ENCODE measurements around the gene MREG. TPM values are rescaled to one million over a fixed set of nuclear protein-coding genes. Genes with fewer than 3 reads are reported as not detected.

The MREG gene
- polyA plus RNA-seq, 1 donor: 5.5 TPM

GRCh38 chr2:215906458-215906857 lies 106.9 kb downstream of the MREG start:
- Histone ChIP-seq H3K4me1 (ENCODE audit: control insufficient read depth, insufficient read depth, low read length) (no peaks in the 10 kb centered on the region), H3K36me3 (ENCODE audit: control insufficient read depth, insufficient read depth, low read length) (no peaks in the 10 kb centered on the region), H3K27ac (ENCODE audit: low read length) (no peak overlapping the region), H3K9me3 (ENCODE audit: control insufficient read depth, low read depth, low read length) (no peaks in the 10 kb centered on the region), H3K4me3 (ENCODE audit: low read length) (no peak overlapping the region), H3K27me3 (ENCODE audit: control insufficient read depth, insufficient read depth, low read length) (no peaks in the 10 kb centered on the region)
- DNase-seq: no peak

DNA sequence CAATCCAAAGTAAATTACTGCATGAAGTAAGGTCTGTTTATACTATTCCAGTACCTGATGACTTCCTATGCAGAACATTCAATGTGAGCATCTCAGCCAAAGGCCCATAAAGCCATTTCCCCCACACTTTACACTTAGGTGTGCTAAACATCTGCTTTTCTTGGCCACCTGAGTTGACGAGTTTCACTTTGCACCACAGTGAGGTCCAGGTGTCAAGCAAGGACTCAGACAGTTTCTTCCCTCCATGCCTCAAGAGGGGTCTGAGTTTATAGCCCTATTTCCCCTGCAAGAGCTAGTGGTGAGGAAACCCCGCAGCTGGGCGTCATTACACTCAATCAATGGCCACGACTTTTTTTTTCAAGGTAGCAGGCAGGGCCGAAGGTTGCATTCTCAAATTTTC lies 107.7 kb downstream of the MREG start:
- no peak for DNase-seq
- Histone ChIP-seq H3K27me3 (ENCODE audit: control insufficient read depth, insufficient read depth, low read length) (no peaks in the 10 kb centered on the region), H3K27ac (ENCODE audit: low read length) (no peak overlapping the region), H3K36me3 (ENCODE audit: control insufficient read depth, insufficient read depth, low read length) (no peaks in the 10 kb centered on the region), H3K4me1 (ENCODE audit: control insufficient read depth, insufficient read depth, low read length) (no peaks in the 10 kb centered on the region), H3K9me3 (ENCODE audit: control insufficient read depth, low read depth, low read length) (no peaks in the 10 kb centered on the region), H3K4me3 (ENCODE audit: low read length) (no peak overlapping the region)
- WGBS (ENCODE audit: insufficient coverage, low lambda C conversion rate): 100% methylated on average over 1 of the region's 5 CpGs

DNA sequence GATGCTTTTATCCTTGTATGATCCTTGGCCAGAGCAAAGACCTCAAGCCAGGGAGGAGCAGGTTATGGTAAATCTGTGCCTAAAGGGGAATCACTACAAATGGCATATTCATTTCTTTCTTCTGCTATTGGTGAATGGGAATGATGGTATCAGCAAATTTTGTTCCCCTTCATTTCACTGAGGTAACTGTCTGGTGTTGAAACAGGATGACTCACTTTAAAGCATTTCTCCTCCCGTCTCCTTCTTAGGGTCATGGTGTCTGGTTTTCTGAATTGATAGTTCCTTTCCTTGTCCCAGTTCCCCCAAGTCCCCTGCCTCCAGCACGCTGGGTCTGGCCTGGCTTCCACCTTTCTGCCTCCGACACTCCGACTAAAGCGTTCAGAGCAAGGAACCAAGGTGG lies 109.2 kb downstream of the MREG start:
- H3K4me1 ChIP-seq (ENCODE audit: control insufficient read depth, insufficient read depth, low read length): no peaks in the 10 kb centered on the region
- no peaks in the 10 kb centered on the region for H3K27me3 ChIP-seq (ENCODE audit: control insufficient read depth, insufficient read depth, low read length)
- H3K36me3 ChIP-seq (ENCODE audit: control insufficient read depth, insufficient read depth, low read length): no peaks in the 10 kb centered on the region
- no peak overlapping the region for H3K4me3 ChIP-seq (ENCODE audit: low read length)
- no peaks in the 10 kb centered on the region for H3K9me3 ChIP-seq (ENCODE audit: control insufficient read depth, low read depth, low read length)
- DNase-seq: no peak
- WGBS (ENCODE audit: insufficient coverage, low lambda C conversion rate): no CpG with 5 or more reads among the region's 5 CpGs
- H3K27ac ChIP-seq (ENCODE audit: low read length): no peak overlapping the region

DNA sequence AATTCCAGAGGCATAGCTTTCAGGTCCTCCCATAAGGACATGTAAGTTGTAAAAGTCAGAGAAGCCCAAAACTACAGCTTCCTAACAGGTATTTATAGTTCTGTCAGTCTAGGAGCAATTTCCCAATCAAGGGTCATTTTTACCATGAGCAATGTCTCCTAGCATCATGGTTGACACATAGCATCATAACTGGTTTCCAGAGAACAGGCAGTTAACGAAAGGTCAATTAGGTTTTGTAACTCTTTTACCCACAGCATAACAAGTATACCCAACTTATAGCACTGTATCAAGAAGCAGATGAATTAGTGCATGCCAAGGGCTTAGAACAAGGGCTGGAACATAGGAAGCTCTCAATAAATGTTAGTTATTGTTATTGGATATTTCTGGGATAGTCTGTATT lies 110.1 kb downstream of the MREG start:
- H3K27ac ChIP-seq (ENCODE audit: low read length): no peak overlapping the region
- no peaks in the 10 kb centered on the region for H3K36me3 ChIP-seq (ENCODE audit: control insufficient read depth, insufficient read depth, low read length)
- WGBS (ENCODE audit: insufficient coverage, low lambda C conversion rate): no CpG with 5 or more reads among the region's 1 CpG
- H3K9me3 ChIP-seq (ENCODE audit: control insufficient read depth, low read depth, low read length): no peaks in the 10 kb centered on the region
- no peaks in the 10 kb centered on the region for H3K27me3 ChIP-seq (ENCODE audit: control insufficient read depth, insufficient read depth, low read length)
- DNase-seq: no peak
- no peak overlapping the region for H3K4me3 ChIP-seq (ENCODE audit: low read length)
- H3K4me1 ChIP-seq (ENCODE audit: control insufficient read depth, insufficient read depth, low read length): no peaks in the 10 kb centered on the region

GRCh38 chr2:215901796-215902195 lies 111.6 kb downstream of the MREG start:
- Histone ChIP-seq H3K4me3 (ENCODE audit: low read length) (no peak overlapping the region), H3K4me1 (ENCODE audit: control insufficient read depth, insufficient read depth, low read length) (no peaks in the 10 kb centered on the region), H3K9me3 (ENCODE audit: control insufficient read depth, low read depth, low read length) (no peaks in the 10 kb centered on the region), H3K27ac (ENCODE audit: low read length) (no peak overlapping the region), H3K27me3 (ENCODE audit: control insufficient read depth, insufficient read depth, low read length) (no peaks in the 10 kb centered on the region), H3K36me3 (ENCODE audit: control insufficient read depth, insufficient read depth, low read length) (no peaks in the 10 kb centered on the region)
- no peak for DNase-seq
- no CpG with 5 or more reads among the region's 3 CpGs for WGBS (ENCODE audit: insufficient coverage, low lambda C conversion rate)

DNA sequence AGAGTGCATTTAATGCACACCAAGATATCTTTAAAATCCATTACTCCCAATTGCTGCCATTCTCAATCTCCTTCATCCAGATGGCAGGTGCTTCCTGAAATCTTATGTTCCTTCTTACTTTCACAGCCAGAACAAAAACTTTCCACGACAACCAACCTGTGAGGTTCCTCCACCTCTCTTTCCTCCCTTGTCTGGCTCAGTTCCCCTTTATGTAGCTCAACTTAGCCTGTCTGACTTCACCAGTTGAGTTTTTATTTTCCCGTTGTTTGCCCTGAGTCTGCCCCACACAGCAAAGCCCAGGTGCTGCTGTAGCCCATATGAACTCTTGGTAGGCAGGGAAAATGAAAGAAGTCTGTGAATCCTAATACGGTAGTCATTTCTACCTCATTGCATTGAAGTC lies 112.5 kb downstream of the MREG start:
- Histone ChIP-seq H3K9me3 (ENCODE audit: control insufficient read depth, low read depth, low read length) (no peaks in the 10 kb centered on the region), H3K27me3 (ENCODE audit: control insufficient read depth, insufficient read depth, low read length) (no peaks in the 10 kb centered on the region), H3K4me1 (ENCODE audit: control insufficient read depth, insufficient read depth, low read length) (no peaks in the 10 kb centered on the region), H3K4me3 (ENCODE audit: low read length) (no peak overlapping the region), H3K27ac (ENCODE audit: low read length) (no peak overlapping the region), H3K36me3 (ENCODE audit: control insufficient read depth, insufficient read depth, low read length) (no peaks in the 10 kb centered on the region)
- DNase-seq: no peak
- 80% methylated on average over 1 of the region's 3 CpGs for WGBS (ENCODE audit: insufficient coverage, low lambda C conversion rate)

DNA sequence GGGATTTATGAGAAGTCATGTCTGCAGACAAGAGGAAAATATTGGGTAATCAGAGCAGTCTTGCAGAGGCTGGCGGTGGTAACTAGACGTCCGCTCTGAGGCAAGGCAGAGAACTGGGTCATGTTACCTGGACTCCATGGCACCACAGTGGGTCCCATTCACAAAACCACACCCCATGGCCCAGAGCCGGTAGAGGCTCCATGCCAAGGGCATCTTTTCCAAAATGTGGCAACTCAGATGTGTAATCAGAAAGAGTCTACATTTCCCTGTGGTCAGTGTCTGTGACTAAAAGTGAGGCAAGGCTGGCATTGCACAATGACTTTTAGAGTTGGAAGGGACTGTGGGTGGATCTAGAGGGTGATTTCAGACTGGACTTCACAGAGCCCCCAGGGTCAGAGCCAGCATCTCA lies 113.1 kb downstream of the MREG start:
- Histone ChIP-seq H3K27ac (ENCODE audit: low read length) (no peak overlapping the region), H3K4me1 (ENCODE audit: control insufficient read depth, insufficient read depth, low read length) (no peaks in the 10 kb centered on the region)
- no peak for DNase-seq

GRCh38 chr2:215899141-215900074 lies 113.9 kb downstream of the MREG start:
- no peaks in the 10 kb centered on the region for H3K4me1 ChIP-seq (ENCODE audit: control insufficient read depth, insufficient read depth, low read length)
- H3K9me3 ChIP-seq (ENCODE audit: control insufficient read depth, low read depth, low read length): no peaks in the 10 kb centered on the region
- no peak overlapping the region for H3K27ac ChIP-seq (ENCODE audit: low read length)
- no peaks in the 10 kb centered on the region for H3K36me3 ChIP-seq (ENCODE audit: control insufficient read depth, insufficient read depth, low read length)
- no peaks in the 10 kb centered on the region for H3K27me3 ChIP-seq (ENCODE audit: control insufficient read depth, insufficient read depth, low read length)
- DNase-seq: no peak
- no CpG with 5 or more reads among the region's 14 CpGs for WGBS (ENCODE audit: insufficient coverage, low lambda C conversion rate)
- no peak overlapping the region for H3K4me3 ChIP-seq (ENCODE audit: low read length)

More for the DNA sequence above, 113.1 kb downstream of the MREG start:
- H3K9me3 ChIP-seq (ENCODE audit: control insufficient read depth, low read depth, low read length): no peaks in the 10 kb centered on the region
- no peaks in the 10 kb centered on the region for H3K36me3 ChIP-seq (ENCODE audit: control insufficient read depth, insufficient read depth, low read length)
- H3K4me3 ChIP-seq (ENCODE audit: low read length): no peak overlapping the region
- WGBS (ENCODE audit: insufficient coverage, low lambda C conversion rate): no CpG with 5 or more reads among the region's 4 CpGs
- H3K27me3 ChIP-seq (ENCODE audit: control insufficient read depth, insufficient read depth, low read length): no peaks in the 10 kb centered on the region

- no peak for DNase-seq
- no peaks in the 10 kb centered on the region for H3K27me3 ChIP-seq (ENCODE audit: control insufficient read depth, insufficient read depth, low read length)
- H3K36me3 ChIP-seq (ENCODE audit: control insufficient read depth, insufficient read depth, low read length): no peaks in the 10 kb centered on the region
- H3K27ac ChIP-seq (ENCODE audit: low read length): no peak overlapping the region
- H3K9me3 ChIP-seq (ENCODE audit: control insufficient read depth, low read depth, low read length): no peaks in the 10 kb centered on the region
- no peak overlapping the region for H3K4me3 ChIP-seq (ENCODE audit: low read length)
- 100% methylated on average over 1 of the region's 2 CpGs for WGBS (ENCODE audit: insufficient coverage, low lambda C conversion rate)
- no peaks in the 10 kb centered on the region for H3K4me1 ChIP-seq (ENCODE audit: control insufficient read depth, insufficient read depth, low read length)
Measured at GRCh38 chr2:215898363-215898762, 115.0 kb downstream of the MREG start.

DNA sequence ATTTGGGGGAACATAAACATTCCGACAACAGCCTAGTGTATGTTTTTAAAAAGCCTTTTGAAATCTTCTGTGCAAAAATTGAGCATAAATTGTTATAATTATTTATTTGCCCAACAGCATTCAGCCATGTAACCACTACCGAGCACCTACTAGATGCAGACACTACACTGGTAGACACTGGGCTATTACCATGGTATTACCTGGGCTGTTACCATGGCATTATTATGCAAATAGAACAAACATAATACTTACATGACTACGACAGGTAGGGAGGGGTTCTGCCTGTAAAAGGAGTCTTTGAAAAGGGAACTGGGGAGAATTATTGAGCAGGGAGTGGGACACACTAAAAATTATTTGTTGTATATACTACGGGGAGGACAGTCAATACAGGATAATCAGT lies 116.4 kb downstream of the MREG start:
- no peak overlapping the region for H3K4me3 ChIP-seq (ENCODE audit: low read length)
- no peaks in the 10 kb centered on the region for H3K36me3 ChIP-seq (ENCODE audit: control insufficient read depth, insufficient read depth, low read length)
- H3K27me3 ChIP-seq (ENCODE audit: control insufficient read depth, insufficient read depth, low read length): no peaks in the 10 kb centered on the region
- H3K4me1 ChIP-seq (ENCODE audit: control insufficient read depth, insufficient read depth, low read length): no peaks in the 10 kb centered on the region
- no peak overlapping the region for H3K27ac ChIP-seq (ENCODE audit: low read length)
- no CpG with 5 or more reads among the region's 4 CpGs for WGBS (ENCODE audit: insufficient coverage, low lambda C conversion rate)
- no peak for DNase-seq
- no peaks in the 10 kb centered on the region for H3K9me3 ChIP-seq (ENCODE audit: control insufficient read depth, low read depth, low read length)

- H3K27me3 ChIP-seq (ENCODE audit: control insufficient read depth, insufficient read depth, low read length): no peaks in the 10 kb centered on the region
- H3K27ac ChIP-seq (ENCODE audit: low read length): no peak overlapping the region
- DNase-seq: no peak
- 20% methylated on average over 1 of the region's 4 CpGs for WGBS (ENCODE audit: insufficient coverage, low lambda C conversion rate)
- no peaks in the 10 kb centered on the region for H3K9me3 ChIP-seq (ENCODE audit: control insufficient read depth, low read depth, low read length)
- no peaks in the 10 kb centered on the region for H3K4me1 ChIP-seq (ENCODE audit: control insufficient read depth, insufficient read depth, low read length)
- no peaks in the 10 kb centered on the region for H3K36me3 ChIP-seq (ENCODE audit: control insufficient read depth, insufficient read depth, low read length)
- H3K4me3 ChIP-seq (ENCODE audit: low read length): no peak overlapping the region
Measured at GRCh38 chr2:215895330-215895729, 118.0 kb downstream of the MREG start.
